ENCODE data around the gene WNT7A. TPM values are rescaled to one million over a fixed set of nuclear protein-coding genes. Genes with fewer than 3 reads are reported as not detected.

The WNT7A gene
- total RNA-seq, 1 donor from 2014 or later: 0.10 TPM

DNA sequence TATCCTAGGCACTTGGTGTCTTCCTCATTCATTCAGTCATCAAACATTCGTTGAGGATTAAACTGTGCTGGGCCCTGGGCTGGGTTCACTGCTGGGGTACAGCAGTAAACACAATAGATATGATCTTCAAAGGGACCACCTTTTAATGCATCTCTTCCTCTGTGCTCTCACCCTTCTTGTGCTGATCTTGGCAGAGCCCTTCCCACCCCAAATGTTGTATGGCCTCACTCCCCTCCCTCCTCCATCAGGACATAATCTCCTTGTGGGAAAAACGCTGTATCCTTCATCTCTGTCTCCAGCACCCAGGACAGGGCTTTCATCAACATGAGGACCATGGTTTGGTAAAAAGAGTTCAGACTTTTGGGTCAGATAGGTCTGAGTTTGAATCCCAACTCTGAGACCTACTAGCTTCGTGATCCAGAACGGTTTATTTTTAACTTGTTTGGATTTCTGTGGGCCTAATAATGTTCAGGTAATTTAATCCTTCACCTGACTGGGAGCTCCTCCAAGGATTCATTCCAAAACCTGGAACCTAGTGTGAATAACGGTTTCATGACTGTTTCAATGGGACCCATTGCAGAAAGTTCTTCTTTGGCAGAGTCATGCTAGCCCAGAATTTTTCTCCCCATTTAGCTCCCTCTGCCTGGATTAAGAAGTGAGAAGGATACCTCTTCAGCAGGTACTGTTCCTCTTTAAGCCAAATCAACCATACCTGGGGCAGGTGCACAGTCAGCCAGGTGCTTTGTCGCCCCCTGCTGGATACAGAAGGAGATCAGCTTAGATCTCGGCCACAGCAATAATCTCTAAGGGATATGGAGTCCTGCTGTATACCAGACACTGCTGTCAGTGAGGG is 5.2 kb upstream of the WNT7A start:
- peak; percentile 38 for DNase-seq

DNA sequence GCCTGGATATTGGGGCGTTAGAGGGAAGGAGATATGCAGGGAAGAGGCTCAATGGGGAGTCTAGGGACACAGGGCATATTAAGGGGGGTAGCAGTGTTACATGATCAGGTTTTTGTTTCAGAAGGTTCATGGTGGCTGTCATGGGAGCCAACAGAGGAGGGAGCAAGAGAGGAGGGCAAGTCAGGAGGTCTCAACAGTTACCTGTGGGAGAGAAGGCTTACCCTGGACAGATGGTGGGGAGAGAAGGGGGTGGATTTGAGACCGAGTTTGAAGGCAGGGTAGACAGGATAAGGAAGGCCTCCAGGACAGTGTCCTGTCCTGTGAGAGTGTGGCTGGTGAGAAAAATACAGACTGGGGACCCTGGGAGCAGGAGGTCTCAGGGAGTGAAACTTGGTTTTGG is 3.8 kb upstream of the WNT7A start:
- DNase-seq: no peak

DNA sequence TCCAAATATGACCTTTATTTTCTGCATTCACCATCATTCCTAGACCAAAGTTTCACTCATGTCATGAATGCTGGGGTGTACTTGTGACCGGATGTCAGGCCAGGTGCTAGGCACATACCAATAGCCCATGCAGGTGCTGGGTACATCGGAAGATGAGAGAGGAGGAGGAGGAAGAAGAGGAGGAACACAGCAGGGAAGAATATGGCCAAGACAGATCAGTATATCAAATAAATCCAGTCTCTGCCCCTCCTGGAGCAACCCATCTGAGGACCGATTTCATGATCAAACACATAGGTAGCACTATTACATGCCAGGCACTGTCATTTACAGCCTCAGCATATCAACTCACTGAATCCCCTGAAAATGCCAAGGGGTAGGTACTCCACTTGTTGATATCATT is 3.0 kb upstream of the WNT7A start:
- no peak for DNase-seq

GRCh38 chr3:13881536-13882410 is 1.9 kb upstream of the WNT7A start:
- DNase-seq: no peak

DNA sequence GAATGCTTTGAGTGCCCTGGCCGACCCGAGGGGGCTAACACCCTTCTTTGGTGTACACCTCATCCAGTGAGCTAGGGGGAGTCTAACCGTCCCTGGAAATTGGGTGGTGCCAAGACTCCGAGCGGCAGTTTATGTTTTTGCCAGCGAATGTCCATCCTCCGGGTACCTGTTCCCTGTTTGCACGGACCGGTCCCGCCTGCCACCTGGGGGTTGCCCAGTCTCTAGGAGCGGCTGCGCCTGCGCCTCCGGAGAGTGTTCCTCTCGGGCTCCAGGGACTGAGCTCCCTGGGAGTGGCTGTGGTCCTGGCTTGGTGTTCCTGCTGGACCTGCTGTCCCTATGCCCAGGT is 913 bp upstream of the WNT7A start:
- DNase-seq: no peak

- no peak for DNase-seq
Measured at GRCh38 chr3:13879102-13879945, 547 bp downstream of the WNT7A start.

GRCh38 chr3:13878281-13879101 is 1.4 kb downstream of the WNT7A start:
- DNase-seq: no peak

DNA sequence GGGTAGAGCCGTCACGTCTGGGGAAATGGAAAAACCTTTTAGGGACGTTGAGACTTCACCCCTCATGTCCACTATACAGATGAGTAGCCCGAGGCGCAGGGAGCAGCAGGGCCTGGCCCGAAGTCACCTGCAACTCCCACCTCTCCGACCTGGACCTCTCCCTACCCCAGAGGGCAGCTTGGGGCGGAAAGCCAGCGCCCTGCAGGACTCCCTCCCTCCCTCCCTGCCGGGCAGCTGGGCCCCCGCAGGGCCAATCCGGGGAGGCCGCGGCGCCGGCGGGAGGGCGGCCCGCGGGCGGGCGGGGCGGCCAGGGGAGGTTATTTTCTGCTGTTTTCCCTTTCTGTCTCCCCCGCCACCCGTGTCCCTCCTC is 2.0 kb downstream of the WNT7A start:
- no peak for DNase-seq

- no peak for DNase-seq
Measured at GRCh38 chr3:13876451-13877100, 3.3 kb downstream of the WNT7A start.

GRCh38 chr3:13874891-13875290 is 5.0 kb downstream of the WNT7A start:
- no peak for DNase-seq

DNA sequence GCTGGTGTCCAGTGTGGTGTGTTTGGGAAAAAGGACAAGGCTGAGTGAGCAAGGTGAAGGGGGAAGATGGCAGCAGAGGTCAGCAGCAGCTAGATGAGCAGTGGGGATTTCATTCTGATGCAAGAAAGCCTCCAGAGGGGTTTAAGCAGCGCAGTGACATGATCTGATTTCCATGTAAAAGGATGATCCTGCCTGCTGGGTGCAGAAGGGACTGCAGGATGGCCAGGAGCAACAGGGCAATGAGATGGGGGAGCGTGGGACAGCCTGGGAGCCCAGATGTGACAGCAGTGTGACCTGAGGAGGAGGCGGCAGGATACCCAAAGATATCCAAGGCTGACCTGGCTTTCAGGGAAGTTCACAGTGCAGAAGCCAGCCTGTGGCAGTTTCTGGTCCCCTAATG is 6.1 kb downstream of the WNT7A start:
- no peak for DNase-seq

DNA sequence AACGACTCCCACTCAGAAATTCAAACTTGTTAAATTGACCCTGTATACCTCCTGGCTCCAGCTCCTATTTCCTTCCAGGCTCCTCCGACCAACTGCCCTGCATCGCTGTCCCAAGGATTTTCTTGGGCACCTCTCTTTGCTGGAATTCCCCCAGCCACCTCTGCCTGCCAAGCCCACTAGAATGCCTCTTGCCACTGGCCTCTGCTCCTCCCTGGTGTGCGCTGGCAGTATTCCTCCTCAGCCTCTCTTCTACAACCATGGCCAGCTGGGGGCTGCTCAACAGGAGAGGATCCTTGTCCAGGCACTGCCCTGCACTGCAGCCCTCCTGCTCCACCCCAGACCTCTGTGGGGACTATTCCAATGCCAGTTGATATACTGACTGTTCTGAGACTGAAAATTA is 7.4 kb downstream of the WNT7A start:
- no peak for DNase-seq

GRCh38 chr3:13871791-13872190 is 8.1 kb downstream of the WNT7A start:
- DNase-seq: no peak

GRCh38 chr3:13870902-13871301 is 9.0 kb downstream of the WNT7A start:
- no peak for DNase-seq

GRCh38 chr3:13869761-13870343 is 10.0 kb downstream of the WNT7A start:
- DNase-seq: no peak

DNA sequence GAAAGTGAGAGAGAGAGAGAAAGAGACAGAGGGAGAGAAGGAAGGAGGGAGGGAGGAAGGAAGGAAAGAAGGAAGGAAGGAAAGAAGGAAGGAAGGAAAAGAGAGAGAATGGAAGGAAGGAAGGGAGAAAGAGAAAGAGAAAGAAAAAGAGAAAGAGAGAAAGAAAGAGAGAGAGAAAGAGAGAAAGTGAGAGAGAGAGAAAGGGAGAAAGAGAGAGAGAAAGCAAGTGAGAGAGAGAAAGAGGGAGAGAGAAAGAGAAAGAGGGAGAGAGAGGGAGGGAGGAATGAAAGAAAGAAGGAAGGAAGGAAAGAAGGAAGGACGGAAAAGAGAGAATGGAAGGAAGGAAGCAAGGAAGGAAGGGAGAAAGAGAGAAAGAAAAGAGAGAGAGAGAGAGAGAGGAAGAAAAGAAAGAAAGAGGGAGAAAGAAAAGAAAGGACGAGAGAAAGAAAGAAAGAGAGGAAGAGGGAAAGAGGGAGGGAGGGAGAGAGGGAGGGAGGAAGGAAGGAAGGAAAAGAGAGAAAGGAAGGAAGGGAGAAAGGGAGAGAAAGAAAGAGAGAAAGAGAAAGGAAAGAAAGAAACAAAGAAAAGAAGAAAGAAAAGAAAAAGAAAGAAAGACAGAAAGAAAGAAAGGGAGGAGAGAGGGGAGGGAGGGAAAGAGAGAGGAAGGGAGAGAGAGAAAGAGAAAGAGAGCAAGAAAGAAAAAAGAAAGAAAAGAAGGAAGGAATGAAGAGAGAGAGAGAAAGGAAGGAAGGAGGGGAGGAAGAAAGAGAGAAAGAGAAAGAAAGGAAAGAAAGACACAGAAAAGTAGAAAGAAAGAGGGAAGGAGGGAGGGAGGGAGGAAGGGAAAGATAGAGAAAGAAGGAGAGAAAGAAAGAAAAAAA is 10.8 kb downstream of the WNT7A start:
- DNase-seq: no peak

DNA sequence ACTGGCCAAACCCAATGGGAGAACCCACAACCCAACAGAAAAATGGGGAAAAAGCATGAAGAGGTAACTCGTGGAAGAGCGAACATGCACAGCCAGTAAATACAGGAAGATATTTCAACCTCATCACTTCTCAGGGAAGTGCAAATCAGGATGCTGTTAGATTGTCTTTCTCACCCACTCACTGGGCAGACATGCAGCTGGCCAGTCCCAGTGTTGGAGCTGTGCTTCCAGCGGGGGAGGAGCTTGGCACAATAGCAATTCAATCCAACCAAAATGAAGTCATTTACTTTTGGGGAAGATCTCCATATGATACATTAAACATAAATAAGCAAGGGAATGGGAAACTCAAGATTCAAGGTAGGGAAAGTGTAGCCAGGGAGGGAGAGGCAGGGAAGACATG is 12.1 kb downstream of the WNT7A start:
- DNase-seq: peak; percentile 17

DNA sequence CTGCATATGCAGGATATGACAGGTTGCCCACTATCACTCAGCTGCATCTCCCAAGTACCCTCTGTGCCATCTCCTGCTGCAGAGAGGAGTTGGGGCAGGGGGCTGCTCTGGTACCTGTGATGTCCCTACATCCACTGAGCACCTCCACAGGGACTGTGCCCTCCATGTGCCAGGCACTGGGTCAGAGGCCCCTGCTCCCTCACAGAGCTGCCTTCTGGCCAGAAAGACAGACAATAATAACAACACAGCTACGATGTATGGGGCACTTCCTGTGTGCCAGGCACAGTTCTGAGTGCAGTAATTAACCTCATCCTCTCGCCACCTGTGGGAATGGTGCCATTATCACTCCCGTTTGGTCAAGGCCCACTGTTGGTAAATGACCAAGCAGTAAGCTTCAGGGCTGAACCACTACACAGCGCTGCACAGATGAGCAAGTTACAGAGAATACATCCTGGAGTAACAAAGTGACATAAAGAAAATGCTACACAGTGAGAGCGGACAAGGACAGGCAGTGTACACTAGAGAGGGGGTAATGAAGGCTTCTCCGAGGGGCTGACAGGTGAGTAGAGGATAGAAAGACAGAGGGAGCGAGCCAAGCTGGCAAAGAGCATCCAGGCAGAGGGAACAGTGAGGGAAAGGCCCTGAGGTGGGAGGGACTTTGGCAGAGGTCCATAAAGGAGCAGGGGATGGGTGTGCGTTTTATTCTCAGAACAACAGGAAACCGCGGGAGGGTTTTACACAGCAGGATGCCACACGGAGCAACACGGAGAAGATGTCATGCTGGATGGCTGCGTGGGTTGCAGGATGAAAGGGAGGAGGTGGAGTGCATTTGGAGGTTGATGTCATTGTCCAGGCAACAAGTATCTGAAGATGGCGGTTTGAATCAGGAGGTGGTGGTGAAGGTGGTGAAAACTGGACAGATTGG is 13.6 kb downstream of the WNT7A start:
- DNase-seq: no peak

DNA sequence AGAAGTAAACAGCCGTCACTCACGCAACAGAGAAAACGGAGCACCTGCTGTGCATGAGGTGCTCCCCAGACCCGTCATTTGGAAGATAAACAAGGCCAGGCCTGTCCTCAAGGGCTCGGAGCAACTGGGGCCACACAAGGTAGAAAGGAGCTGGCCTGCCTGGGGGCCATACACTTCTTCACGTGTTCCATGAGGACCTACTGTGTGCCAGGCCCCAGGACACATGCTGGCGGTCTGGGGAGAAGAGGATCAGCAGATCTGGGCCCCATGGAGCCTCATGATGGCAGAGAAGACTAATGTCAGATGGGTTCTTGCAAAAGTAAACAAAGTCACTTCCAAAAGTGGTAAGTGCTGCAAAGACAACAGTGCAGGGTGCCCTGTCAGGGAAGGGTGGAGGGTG is 14.3 kb downstream of the WNT7A start:
- no peak for DNase-seq
